Lung (tissue), 12 donors: Measurements from ENCODE around the gene FAM200C. TPM values are rescaled to one million over a fixed set of nuclear protein-coding genes. Genes with fewer than 3 reads are reported as not detected.

Experiments used
- ATAC-seq: fragments of 200-7000 bp; cut with Tn5 transposase; one replicate; pipeline ENCODE4 v1.9.1; 2020; ENCODE audit warnings: moderate number of reproducible peaks; ENCODE audit not compliant: insufficient read depth, low FRiP score
- DNase-seq, 3 donors: peaks; one replicate each; pipeline ENCODE4 v3.0.0-alpha.2; 2013 to 2017
- H3K27ac ChIP-seq, 2 donors: one replicate each; pipeline ENCODE4 v1.5.1; 2013; ENCODE audit warnings: mild to moderate bottlenecking in 2 of 2, moderate library complexity in 2 of 2, control low read depth in 1 of 2, inconsistent platforms in 1 of 2, low read depth in 1 of 2, low read length in 1 of 2
- H3K27me3 ChIP-seq, 3 donors: one replicate each; pipeline ENCODE4 v1.5.1; 2013; ENCODE audit warnings: low read length in 2 of 3; ENCODE audit not compliant: control insufficient read depth in 3 of 3, insufficient read depth in 3 of 3
- H3K36me3 ChIP-seq, 4 donors: one replicate each; pipeline ENCODE4 v1.5.1; 2013; ENCODE audit warnings: low read length in 4 of 4, mild to moderate bottlenecking in 1 of 4, moderate library complexity in 1 of 4; ENCODE audit not compliant: control insufficient read depth in 4 of 4, insufficient read depth in 4 of 4
- H3K4me1 ChIP-seq, 5 donors: one replicate each; pipeline ENCODE4 v1.5.1; 2013; ENCODE audit warnings: low read length in 5 of 5, mild to moderate bottlenecking in 2 of 5, moderate library complexity in 1 of 5; ENCODE audit not compliant: control insufficient read depth in 5 of 5, insufficient read depth in 5 of 5
- H3K4me3 ChIP-seq: one replicate; pipeline ENCODE4 v1.5.1; 2013; ENCODE audit warnings: mild to moderate bottlenecking, control low read depth, moderate library complexity
- H3K9ac ChIP-seq, 2 donors: one replicate each; pipeline ENCODE4 v1.5.1; 2013; ENCODE audit warnings: low read length in 2 of 2, control low read depth in 1 of 2; ENCODE audit not compliant: insufficient read depth in 1 of 2
- H3K9me3 ChIP-seq, 4 donors: one replicate each; pipeline ENCODE4 v1.5.1; 2013; ENCODE audit warnings: low read length in 3 of 4, mild to moderate bottlenecking in 1 of 4, moderate library complexity in 1 of 4; ENCODE audit not compliant: control insufficient read depth in 4 of 4, insufficient read depth in 3 of 4
- CTCF ChIP-seq: IDR thresholded peaks from 2 replicates; pipeline ENCODE4 v1.5.1; 2012; ENCODE audit warnings: mild to moderate bottlenecking; ENCODE audit errors: control extremely low read depth, extremely low read depth
- WGBS, 2 donors: extraction: QIAGEN DNeasy Blood & Tissue Kit; methylation state at CpG; one replicate each; pipeline ENCODE4 v1.1.7; 2013; 5-methylcytosine and 5-hydroxymethylcytosine counted together
- polyA plus RNA-seq, 2 donors: library from polyadenylated mRNA; stranded (reverse); fragments of 200-250 nt; gene quantifications; one replicate each; pipeline ENCODE4 v1.2.1, GENCODE V29; 2013
- total RNA-seq, 2 donors: library from RNA; depleted of rRNA in 1 of 2; stranded (reverse); fragments of >200 nt in 1 of 2; gene quantifications; one replicate each; pipeline ENCODE4 v1.2.1, GENCODE V29; 2014 to 2021
- donor health status: control.
- donor health status: control.
- donor health status: Bipolar disorder and iron deficiency.
- donor health status: healthy.
- donor health status: DM: yes; HTN: yes; CAD: no.

The FAM200C gene
- total and polyA plus RNA-seq, 4 donors: 1.1 to 12.3 (median 3.7) TPM

DNA sequence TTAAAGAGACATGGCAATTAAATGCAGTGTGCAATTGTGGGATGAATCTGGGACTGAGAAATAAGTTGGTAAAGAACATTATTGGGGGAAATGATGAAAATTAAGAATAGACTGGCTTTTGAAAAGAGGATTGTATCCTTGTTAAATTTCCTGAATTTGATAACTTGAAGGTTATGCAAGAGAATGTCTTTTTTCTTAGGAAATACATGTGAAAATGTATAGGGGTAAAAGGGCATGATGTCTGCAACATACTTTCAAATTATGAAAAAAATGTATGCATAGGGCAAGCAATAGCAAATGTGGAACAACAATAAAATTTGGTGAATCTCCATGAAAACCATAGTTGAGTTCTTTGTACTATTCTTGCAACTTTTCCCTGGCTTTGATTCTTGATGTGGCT is 45.9 kb upstream of the FAM200C start:
- no peak overlapping the region for H3K27ac ChIP-seq
- no peaks in the 10 kb centered on the region for H3K4me1 ChIP-seq
- DNase-seq (no peak), ATAC-seq (no peak)
- no peaks in the 10 kb centered on the region for H3K27me3 ChIP-seq
- H3K9ac ChIP-seq: no peak overlapping the region
- TF ChIP-seq CTCF: no peak
- peaks cover 0 to 2% (median 0%) of the 10 kb centered on the region in 4 donors for H3K9me3 ChIP-seq
- no peak overlapping the region for H3K4me3 ChIP-seq
- H3K36me3 ChIP-seq: no peaks in the 10 kb centered on the region

DNA sequence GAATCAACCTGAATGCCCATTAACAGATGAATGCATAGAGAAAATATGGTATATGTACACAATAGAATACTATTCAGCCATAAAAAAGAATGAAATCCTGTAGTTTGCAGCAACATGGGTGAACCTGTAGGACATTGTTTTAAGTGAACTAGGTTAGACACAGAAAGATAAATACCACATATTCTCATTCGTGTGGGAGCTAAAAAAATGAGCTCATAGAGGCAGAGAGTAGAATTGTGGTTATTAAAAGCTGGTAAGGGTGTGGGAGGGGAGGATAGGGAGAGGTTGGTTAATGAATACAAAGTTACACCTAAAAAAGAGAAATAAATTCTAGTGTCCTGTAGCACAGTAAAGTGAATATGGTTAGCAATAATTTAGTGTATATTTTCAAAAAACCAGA is 45.3 kb upstream of the FAM200C start:
- WGBS, 2 donors: 70 to 88% methylated on average over 1 of the region's 1 CpG
- Histone ChIP-seq H3K27me3 (no peaks in the 10 kb centered on the region), H3K4me1 (no peaks in the 10 kb centered on the region), H3K4me3 (no peak overlapping the region), H3K36me3 (no peaks in the 10 kb centered on the region), H3K9ac (no peak overlapping the region), H3K27ac (no peak overlapping the region), H3K9me3 (peaks cover 0 to 2% (median 0%) of the 10 kb centered on the region in 4 donors)
- DNase-seq: no peak
- ATAC-seq: no peak
- TF ChIP-seq CTCF: no peak

GRCh38 chr5:160444407-160444806 is 44.6 kb upstream of the FAM200C start:
- no peaks in the 10 kb centered on the region for H3K27me3 ChIP-seq
- 82 to 85% methylated on average over 1 of the region's 1 CpG for WGBS, 2 donors

More at GRCh38 chr5:160444407-160444806, 44.6 kb upstream of the FAM200C start:
- Histone ChIP-seq H3K4me3 (no peak overlapping the region), H3K27ac (no peak overlapping the region), H3K36me3 (no peaks in the 10 kb centered on the region), H3K4me1 (no peaks in the 10 kb centered on the region), H3K9ac (no peak overlapping the region), H3K9me3 (peaks cover 0 to 2% (median 0%) of the 10 kb centered on the region in 4 donors)
- TF ChIP-seq CTCF: no peak
- no peak for DNase-seq
- no peak for ATAC-seq
